Measurements from ENCODE around the gene LRRC14B.

- TF ChIP-seq CTCF (IDR thresholded peaks at IDR 0.05) = no peak
- no peak for TF ChIP-seq POLR2A (IDR thresholded peaks at IDR 0.05)
Measured at GRCh38 chr5:194603-195209, 3.4 kb downstream of the LRRC14B start.

All from right lobe of liver (tissue), 4 donors.